SK-N-SH treated with all-trans-retinoic acid at 6 μM for 48 hours (cell line): ENCODE results near the gene CMIP.

Experiments
- ATAC-seq: fragments of 200-7000 bp; cut with Tn5 transposase; 3 replicates; pipeline ENCODE4 v1.9.1; 2020; ENCODE audit warnings: mild to moderate bottlenecking, moderate library complexity
- ARNTL ChIP-seq: fragments of 450-650 bp; formaldehyde crosslinking; IDR thresholded peaks from 2 replicates; pipeline ENCODE4 v1.5.0; 2020; ENCODE audit warnings: low read depth, mild to moderate bottlenecking, moderate library complexity, borderline replicate concordance
- CSDC2 ChIP-seq: fragments of 250-450 bp; sonication (Bioruptor Pico); IDR thresholded peaks from 2 replicates; pipeline ENCODE4 v1.5.0; 2020; ENCODE audit warnings: mild to moderate bottlenecking, moderate library complexity
- ESRRG ChIP-seq: fragments of 250-450 bp; sonication (Bioruptor Pico); IDR thresholded peaks from 2 replicates; pipeline ENCODE4 v1.6.1; 2021; ENCODE audit warnings: mild to moderate bottlenecking
- GLIS3 ChIP-seq: fragments of 250-450 bp; sonication (Bioruptor Pico); IDR thresholded peaks from 2 replicates; pipeline ENCODE4 v1.5.0; 2020; ENCODE audit warnings: mild to moderate bottlenecking, moderate library complexity
- ISL1 ChIP-seq: fragments of 250-450 bp; sonication (Bioruptor Pico); IDR thresholded peaks from 2 replicates; pipeline ENCODE4 v2.1.2; 2022; ENCODE audit warnings: mild to moderate bottlenecking, moderate library complexity
- OSR1 ChIP-seq: fragments of 250-450 bp; sonication (Bioruptor Pico); IDR thresholded peaks from 2 replicates; pipeline ENCODE4 v1.8.0; 2022; ENCODE audit warnings: moderate library complexity, mild to moderate bottlenecking, inconsistent platforms
- PATZ1 ChIP-seq: fragments of 250-450 bp; sonication (Bioruptor Pico); IDR thresholded peaks from 2 replicates; pipeline ENCODE4 v1.8.0; 2020; ENCODE audit warnings: mild to moderate bottlenecking, moderate library complexity, borderline replicate concordance
- POU6F1 ChIP-seq: fragments of 250-450 bp; sonication (Bioruptor Pico); IDR thresholded peaks from 2 replicates; pipeline ENCODE4 v1.8.0; 2021; ENCODE audit warnings: low read depth, mild to moderate bottlenecking, moderate library complexity, borderline replicate concordance
- PPARA ChIP-seq: fragments of 250-450 bp; sonication (Bioruptor Pico); IDR thresholded peaks from 2 replicates; pipeline ENCODE4 v1.5.0; 2020; ENCODE audit warnings: mild to moderate bottlenecking, borderline replicate concordance
- RARB ChIP-seq: fragments of 250-450 bp; sonication (Bioruptor Pico); IDR thresholded peaks from 2 replicates; pipeline ENCODE4 v1.8.0; 2021; ENCODE audit warnings: mild to moderate bottlenecking, moderate library complexity
- TCF4 ChIP-seq: fragments of 250-450 bp; sonication (Bioruptor Pico); IDR thresholded peaks from 2 replicates; pipeline ENCODE4 v1.8.0; 2021; ENCODE audit warnings: mild to moderate bottlenecking, moderate library complexity, borderline replicate concordance
- TOX ChIP-seq: fragments of 250-450 bp; sonication (Bioruptor Pico); IDR thresholded peaks from 2 replicates; pipeline ENCODE4 v1.8.0; 2021; ENCODE audit warnings: mild to moderate bottlenecking, moderate library complexity, borderline replicate concordance
- TSHZ2 ChIP-seq: fragments of 250-450 bp; sonication (Bioruptor Pico); IDR thresholded peaks from 2 replicates; pipeline ENCODE4 v1.5.0; 2020; ENCODE audit warnings: mild to moderate bottlenecking, moderate library complexity
- ZC3H10 ChIP-seq: fragments of 250-450 bp; sonication (Bioruptor Pico); IDR thresholded peaks from 2 replicates; pipeline ENCODE4 v1.5.1; 2021; ENCODE audit warnings: mild to moderate bottlenecking, moderate library complexity
- ZFP30 ChIP-seq: fragments of 450-650 bp; formaldehyde crosslinking; IDR thresholded peaks from 2 replicates; pipeline ENCODE4 v1.5.0; 2022; ENCODE audit warnings: mild to moderate bottlenecking, moderate library complexity
- ZNF565 ChIP-seq: fragments of 450-650 bp; formaldehyde crosslinking; conservative IDR thresholded peaks from 2 replicates; pipeline ENCODE4 v1.5.0; 2020; ENCODE audit warnings: low read depth, mild to moderate bottlenecking, moderate library complexity
- ZNF70 ChIP-seq: fragments of 450-650 bp; formaldehyde crosslinking; IDR thresholded peaks from 2 replicates; pipeline ENCODE4 v1.5.0; 2020; ENCODE audit warnings: mild to moderate bottlenecking, moderate library complexity
- ZNF8 ChIP-seq: fragments of 450-650 bp; formaldehyde crosslinking; IDR thresholded peaks from 2 replicates; pipeline ENCODE4 v1.5.0; 2020; ENCODE audit warnings: mild to moderate bottlenecking, moderate library complexity
- TF ChIP-seq, protein P1 (sequence below): fragments of 250-450 bp; sonication (Bioruptor Pico); IDR thresholded peaks from 2 replicates; pipeline ENCODE4 v1.5.1; 2021; ENCODE audit warnings: mild to moderate bottlenecking, moderate library complexity
- TF ChIP-seq, protein P2 (sequence below): fragments of 250-450 bp; sonication (Bioruptor Pico); IDR thresholded peaks from 2 replicates; pipeline ENCODE4 v1.5.1; 2020; ENCODE audit warnings: low read depth, mild to moderate bottlenecking, moderate library complexity

The CMIP gene

DNA sequence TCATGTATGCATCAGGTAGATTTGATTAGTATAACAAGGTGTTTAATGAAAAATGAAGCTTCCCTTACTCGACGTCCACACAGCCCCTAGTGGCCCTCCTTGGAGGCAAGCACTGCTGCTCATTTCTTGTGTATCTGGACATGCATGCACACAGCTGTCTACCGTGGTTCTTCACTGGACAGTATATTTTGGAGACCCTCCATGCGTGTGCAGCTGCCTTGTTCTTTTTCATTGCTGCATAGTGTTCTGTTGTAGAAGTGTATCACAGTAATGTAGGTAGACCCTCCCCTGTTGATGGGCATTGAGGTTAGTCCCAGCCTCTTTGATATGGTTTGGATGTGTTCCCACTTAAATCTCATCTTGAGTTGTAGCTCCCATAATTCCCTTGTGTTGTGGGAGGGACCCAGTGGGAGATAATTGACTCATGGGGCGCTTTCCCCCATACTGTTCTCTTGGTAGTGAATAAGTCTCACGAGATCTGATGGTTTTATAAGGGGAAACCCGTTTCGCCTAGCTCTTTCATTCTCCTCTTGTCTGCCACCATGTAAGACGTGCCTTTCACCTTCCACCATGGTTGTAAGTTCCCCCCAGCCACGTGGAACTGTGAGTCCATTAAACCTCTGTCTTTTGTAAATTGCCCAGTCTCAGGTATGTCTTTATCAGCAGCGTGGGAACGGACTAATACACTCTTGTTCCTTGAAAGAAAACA lies 6.3 kb downstream of the CMIP start:
- no peak for ATAC-seq
- no peak for TF ChIP-seq TCF4 (CRISPR knock-in tag)
- TF ChIP-seq POU6F1, result no peak
- no peak for TF ChIP-seq PATZ1
- no peak for TF ChIP-seq ESRRG (CRISPR knock-in tag)
- TF ChIP-seq CSDC2 (CRISPR knock-in tag), result no peak
- no peak for TF ChIP-seq PPARA (CRISPR knock-in tag)
- no peak for TF ChIP-seq ZC3H10 (CRISPR knock-in tag)
- TF ChIP-seq ISL1 (CRISPR knock-in tag), result no peak
- TF ChIP-seq, protein P1, sequence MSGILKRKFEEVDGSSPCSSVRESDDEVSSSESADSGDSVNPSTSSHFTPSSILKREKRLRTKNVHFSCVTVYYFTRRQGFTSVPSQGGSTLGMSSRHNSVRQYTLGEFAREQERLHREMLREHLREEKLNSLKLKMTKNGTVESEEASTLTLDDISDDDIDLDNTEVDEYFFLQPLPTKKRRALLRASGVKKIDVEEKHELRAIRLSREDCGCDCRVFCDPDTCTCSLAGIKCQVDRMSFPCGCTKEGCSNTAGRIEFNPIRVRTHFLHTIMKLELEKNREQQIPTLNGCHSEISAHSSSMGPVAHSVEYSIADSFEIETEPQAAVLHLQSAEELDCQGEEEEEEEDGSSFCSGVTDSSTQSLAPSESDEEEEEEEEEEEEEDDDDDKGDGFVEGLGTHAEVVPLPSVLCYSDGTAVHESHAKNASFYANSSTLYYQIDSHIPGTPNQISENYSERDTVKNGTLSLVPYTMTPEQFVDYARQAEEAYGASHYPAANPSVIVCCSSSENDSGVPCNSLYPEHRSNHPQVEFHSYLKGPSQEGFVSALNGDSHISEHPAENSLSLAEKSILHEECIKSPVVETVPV (CRISPR knock-in tag), result no peak
- TF ChIP-seq ZNF565 (CRISPR knock-in tag), result no peak
- TF ChIP-seq RARB, result no peak
- no peak for TF ChIP-seq OSR1 (CRISPR knock-in tag)
- TF ChIP-seq ZNF8 (CRISPR knock-in tag), result no peak
- no peak for TF ChIP-seq ARNTL
- TF ChIP-seq TOX (CRISPR knock-in tag), result no peak
- no peak for TF ChIP-seq ZNF70 (CRISPR knock-in tag)
- no peak for TF ChIP-seq TSHZ2 (CRISPR knock-in tag)

DNA sequence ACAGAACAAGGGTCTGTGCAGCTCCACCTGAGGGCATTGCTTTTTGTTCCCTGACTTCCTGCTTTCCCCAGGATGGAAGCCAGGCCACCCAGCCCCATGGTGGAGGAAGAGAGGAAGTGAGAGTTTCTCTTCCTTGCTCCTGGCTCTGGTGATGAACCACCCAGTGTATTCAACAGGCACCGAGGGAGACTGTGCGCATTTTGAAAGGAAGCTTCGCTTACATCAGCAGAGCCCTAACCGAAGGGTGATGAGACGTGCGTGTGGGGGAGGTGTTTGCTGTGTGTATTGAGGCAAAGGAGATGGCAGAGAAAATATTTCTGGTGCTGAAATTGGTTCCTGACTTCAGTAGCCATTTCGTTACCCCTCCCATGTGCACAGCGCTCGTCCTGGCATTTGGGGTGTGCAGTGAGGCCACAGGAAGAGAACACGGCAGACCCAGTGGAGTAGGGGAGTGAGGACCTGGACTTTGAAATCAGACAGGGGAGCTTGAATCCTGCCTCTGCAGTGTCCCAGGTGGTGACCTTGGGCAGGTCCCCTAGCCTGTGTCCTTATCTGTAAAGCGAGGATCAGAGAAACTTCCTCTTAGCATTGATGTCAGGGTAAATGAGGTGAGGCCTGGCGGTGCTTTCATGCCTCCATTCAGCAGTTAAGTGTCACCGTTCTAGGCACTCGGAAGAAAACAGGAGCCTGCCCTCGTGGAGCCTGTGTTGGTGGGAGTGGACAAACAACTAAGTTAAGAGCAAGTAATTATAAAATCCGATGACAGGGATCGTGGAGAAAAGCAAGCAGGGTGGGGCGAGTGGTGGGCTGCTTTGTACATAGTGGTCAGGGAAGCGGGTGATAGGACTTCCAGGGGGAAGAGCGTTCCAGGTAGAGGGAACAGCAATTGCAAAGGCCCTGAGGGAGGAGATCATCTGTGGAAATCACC lies 7.4 kb downstream of the CMIP start:
- TF ChIP-seq ZNF70 (CRISPR knock-in tag) (no peak), ZC3H10 (CRISPR knock-in tag) (no peak), OSR1 (CRISPR knock-in tag) (no peak), TCF4 (CRISPR knock-in tag) (no peak), GLIS3 (CRISPR knock-in tag) (no peak), CSDC2 (CRISPR knock-in tag) (no peak), ARNTL (no peak), TOX (CRISPR knock-in tag) (no peak), TSHZ2 (CRISPR knock-in tag) (no peak), ISL1 (CRISPR knock-in tag) (no peak), ZNF565 (CRISPR knock-in tag) (no peak), ZFP30 (CRISPR knock-in tag) (no peak)
- TF ChIP-seq, protein P1 (CRISPR knock-in tag), result no peak
- TF ChIP-seq, protein P2, sequence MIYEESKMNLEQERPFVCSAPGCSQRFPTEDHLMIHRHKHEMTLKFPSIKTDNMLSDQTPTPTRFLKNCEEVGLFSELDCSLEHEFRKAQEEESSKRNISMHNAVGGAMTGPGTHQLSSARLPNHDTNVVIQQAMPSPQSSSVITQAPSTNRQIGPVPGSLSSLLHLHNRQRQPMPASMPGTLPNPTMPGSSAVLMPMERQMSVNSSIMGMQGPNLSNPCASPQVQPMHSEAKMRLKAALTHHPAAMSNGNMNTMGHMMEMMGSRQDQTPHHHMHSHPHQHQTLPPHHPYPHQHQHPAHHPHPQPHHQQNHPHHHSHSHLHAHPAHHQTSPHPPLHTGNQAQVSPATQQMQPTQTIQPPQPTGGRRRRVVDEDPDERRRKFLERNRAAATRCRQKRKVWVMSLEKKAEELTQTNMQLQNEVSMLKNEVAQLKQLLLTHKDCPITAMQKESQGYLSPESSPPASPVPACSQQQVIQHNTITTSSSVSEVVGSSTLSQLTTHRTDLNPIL (CRISPR knock-in tag), result no peak

More for the DNA sequence above, 7.4 kb downstream of the CMIP start:
- no peak for ATAC-seq
